ENCODE measurements around the gene AKAP13.

Gene AKAP13

GRCh38 chr15:85401108-85401774, 20.8 kb downstream of the AKAP13 start:
- peak overlapping the region; percentile 56 for H3K27ac Mint-ChIP-seq
- TF ChIP-seq, protein P1, sequence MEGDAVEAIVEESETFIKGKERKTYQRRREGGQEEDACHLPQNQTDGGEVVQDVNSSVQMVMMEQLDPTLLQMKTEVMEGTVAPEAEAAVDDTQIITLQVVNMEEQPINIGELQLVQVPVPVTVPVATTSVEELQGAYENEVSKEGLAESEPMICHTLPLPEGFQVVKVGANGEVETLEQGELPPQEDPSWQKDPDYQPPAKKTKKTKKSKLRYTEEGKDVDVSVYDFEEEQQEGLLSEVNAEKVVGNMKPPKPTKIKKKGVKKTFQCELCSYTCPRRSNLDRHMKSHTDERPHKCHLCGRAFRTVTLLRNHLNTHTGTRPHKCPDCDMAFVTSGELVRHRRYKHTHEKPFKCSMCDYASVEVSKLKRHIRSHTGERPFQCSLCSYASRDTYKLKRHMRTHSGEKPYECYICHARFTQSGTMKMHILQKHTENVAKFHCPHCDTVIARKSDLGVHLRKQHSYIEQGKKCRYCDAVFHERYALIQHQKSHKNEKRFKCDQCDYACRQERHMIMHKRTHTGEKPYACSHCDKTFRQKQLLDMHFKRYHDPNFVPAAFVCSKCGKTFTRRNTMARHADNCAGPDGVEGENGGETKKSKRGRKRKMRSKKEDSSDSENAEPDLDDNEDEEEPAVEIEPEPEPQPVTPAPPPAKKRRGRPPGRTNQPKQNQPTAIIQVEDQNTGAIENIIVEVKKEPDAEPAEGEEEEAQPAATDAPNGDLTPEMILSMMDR (IDR thresholded peaks at IDR 0.05), result no peak
- peaks cover 67% of the 10 kb centered on the region for H3K4me1 Mint-ChIP-seq
- peaks cover 11% of the 10 kb centered on the region for H3K36me3 Mint-ChIP-seq (ENCODE audit: low read depth)
- H3K27me3 Mint-ChIP-seq (ENCODE audit: low read depth, poor library complexity), result no peaks in the 10 kb centered on the region
- H3K9me3 Mint-ChIP-seq, result no peaks in the 10 kb centered on the region
- H3K4me3 Mint-ChIP-seq, result peak overlapping the region; percentile 22
- no peak for DNase-seq

DNA sequence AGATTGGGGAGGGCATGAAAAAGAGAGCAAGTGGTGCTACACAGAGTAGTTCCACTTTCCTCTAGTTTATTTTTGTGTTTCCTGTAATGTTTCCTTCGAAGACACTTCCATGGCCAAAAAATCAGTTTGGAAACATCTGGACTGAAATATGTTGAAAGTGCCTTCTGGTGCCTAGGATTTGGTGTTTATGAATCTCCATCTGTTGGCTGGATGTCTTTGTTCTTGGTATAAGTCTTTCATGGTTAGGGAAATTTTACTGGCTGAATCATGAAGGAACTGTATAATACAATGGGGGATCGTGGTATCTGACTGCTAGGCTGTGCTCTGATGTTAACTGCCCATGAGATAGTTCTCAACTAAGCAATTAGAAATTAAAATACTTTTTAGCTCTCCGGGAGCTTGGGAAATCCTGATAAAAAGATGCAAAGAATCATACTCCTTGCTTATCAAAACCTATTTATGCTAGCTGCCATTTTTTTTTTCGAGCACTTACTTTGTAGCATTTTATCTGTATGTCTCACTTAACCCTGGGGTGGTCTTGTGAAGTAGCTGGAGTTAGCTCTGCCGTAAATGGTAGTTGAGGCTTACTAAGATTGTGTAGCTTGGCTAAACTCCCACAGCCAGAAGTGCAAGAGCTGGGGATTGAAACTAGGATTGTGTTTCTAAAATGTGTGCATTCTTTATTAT, 21.9 kb downstream of the AKAP13 start:
- H3K27me3 Mint-ChIP-seq (ENCODE audit: low read depth, poor library complexity), result no peaks in the 10 kb centered on the region
- peaks cover 71% of the 10 kb centered on the region for H3K4me1 Mint-ChIP-seq
- peak overlapping the region; percentile 4 for H3K4me3 Mint-ChIP-seq
- peaks cover 16% of the 10 kb centered on the region for H3K36me3 Mint-ChIP-seq (ENCODE audit: low read depth)
- H3K9me3 Mint-ChIP-seq, result peaks cover under 1% of the 10 kb centered on the region
- peak overlapping the region; percentile 82 for H3K27ac Mint-ChIP-seq
- TF ChIP-seq, protein P1 (IDR thresholded peaks at IDR 0.05), result no peak
- no peak for DNase-seq

- peaks cover 22% of the 10 kb centered on the region for H3K36me3 Mint-ChIP-seq (ENCODE audit: low read depth)
- H3K4me1 Mint-ChIP-seq, result peaks cover 82% of the 10 kb centered on the region
- DNase-seq, result no peak
- H3K27ac Mint-ChIP-seq, result no peak overlapping the region
- no peaks in the 10 kb centered on the region for H3K27me3 Mint-ChIP-seq (ENCODE audit: low read depth, poor library complexity)
- TF ChIP-seq, protein P1 (IDR thresholded peaks at IDR 0.05), result no peak
- peaks cover 12% of the 10 kb centered on the region for H3K9me3 Mint-ChIP-seq
- H3K4me3 Mint-ChIP-seq, result peak overlapping the region; percentile 29
These were observed 23.3 kb downstream of the AKAP13 start for GRCh38 chr15:85403745-85404144.

DNA sequence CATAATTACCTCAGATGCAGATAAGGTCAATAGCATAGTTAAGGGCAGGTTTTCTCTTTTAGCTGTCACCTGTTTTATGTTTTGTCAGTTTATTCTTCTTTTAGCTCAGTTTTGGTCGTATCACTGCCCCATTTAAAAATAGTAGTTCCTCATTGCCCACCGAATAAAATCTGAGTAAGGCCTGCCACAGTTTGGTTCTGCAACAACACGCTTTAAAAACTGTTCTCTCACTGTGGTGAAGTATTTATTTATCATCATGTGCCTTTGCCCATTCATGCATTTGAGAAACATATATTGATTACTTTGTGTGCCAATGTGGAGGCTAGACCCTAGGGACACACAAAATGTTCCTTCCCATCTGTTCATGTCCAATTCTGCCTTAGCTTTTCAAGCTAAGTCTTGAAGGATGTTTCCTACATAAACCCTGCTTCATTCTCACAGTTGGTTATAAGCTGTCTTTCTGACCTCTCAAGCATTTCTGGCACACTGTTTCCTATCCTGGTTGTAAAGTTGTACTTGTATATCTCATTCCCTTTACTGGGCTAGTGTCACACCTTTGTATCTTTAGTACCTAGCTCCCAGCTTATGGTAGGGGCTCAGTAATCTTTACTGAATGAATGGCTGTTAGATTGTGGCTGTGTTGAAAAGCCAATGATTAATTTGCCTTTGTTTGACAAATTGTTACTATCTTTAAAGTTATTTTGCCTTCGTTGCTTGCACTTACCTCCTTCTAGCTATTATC, 23.9 kb downstream of the AKAP13 start:
- no peaks in the 10 kb centered on the region for H3K27me3 Mint-ChIP-seq (ENCODE audit: low read depth, poor library complexity)
- TF ChIP-seq, protein P1 (IDR thresholded peaks at IDR 0.05), result no peak
- H3K4me1 Mint-ChIP-seq, result peaks cover 82% of the 10 kb centered on the region
- DNase-seq, result no peak
- peaks cover 14% of the 10 kb centered on the region for H3K9me3 Mint-ChIP-seq
- H3K27ac Mint-ChIP-seq, result peak overlapping the region; percentile 50
- H3K36me3 Mint-ChIP-seq (ENCODE audit: low read depth), result peaks cover 21% of the 10 kb centered on the region
- H3K4me3 Mint-ChIP-seq, result peak overlapping the region; percentile 6

DNA sequence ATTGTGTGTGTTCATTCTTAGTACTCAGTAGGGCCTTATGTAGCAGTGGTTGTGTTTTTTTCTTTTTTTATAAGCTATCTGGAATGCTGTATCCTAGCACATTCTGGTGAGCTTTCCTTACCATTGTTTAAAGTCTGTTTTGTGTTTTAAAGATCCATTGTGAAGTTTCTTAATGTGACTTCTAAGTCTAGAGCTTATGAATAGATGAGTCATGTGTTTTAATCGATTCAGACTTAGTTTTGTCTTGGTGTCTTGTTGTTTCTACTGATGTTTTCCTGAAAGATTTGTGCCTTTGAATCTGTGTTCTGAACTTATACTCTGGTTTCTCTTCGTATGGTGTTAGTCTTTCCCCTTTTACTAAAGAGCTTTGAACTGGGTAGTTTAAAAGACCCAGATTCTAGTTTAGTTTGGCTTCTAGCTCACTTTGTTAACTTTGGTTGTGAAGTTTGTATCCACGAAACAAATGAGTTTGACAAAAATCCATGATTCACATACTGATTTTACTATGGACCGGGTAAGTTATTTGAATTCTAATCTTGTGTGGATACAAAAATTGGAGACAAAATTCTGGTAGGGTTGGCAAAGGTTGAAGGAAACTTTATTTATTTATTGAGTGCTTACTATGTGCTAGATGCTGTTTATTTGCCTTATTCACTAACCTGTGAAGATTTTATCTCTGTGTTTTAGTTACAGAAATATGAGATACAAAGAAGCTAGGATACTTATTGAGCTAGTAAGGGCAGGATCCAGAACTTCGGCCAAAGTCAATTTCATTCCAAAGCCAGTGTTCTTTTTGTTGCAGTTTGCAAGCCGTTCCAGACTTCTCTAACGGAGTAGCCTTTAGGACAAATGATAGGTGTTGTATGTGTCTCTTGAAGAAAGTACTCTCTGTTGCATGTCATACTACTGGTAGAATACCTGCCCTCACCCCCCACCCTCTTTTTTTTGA, 24.8 kb downstream of the AKAP13 start:
- Mint-ChIP-seq H3K9me3 (peaks cover 17% of the 10 kb centered on the region), H3K4me1 (peaks cover 77% of the 10 kb centered on the region), H3K27me3 (ENCODE audit: low read depth, poor library complexity) (no peaks in the 10 kb centered on the region), H3K27ac (peak overlapping the region; percentile 50), H3K36me3 (ENCODE audit: low read depth) (peaks cover 25% of the 10 kb centered on the region), H3K4me3 (peak overlapping the region; percentile 6)
- no peak for DNase-seq
- TF ChIP-seq, protein P1 (IDR thresholded peaks at IDR 0.05), result no peak

Measured in nephron progenitor cell (in vitro differentiated cells).